Liver (tissue), 9 donors: ENCODE results near the gene CAMKMT. TPM values are rescaled to one million over a fixed set of nuclear protein-coding genes. Genes with fewer than 3 reads are reported as not detected.
A peak's percentile ranks its signal among the peaks of the same experiment; 100 is the strongest.

Experiments used
- DNase-seq: peaks from one replicate; pipeline ENCODE4 v3.0.0-alpha.2; 2017; ENCODE audit warnings: low spot score
- H3K27ac ChIP-seq, 2 donors: one replicate each; pipeline ENCODE4 v1.7.0; 2013; ENCODE audit warnings: inconsistent platforms in 2 of 2, low read length in 2 of 2, control low read depth in 1 of 2, low read depth in 1 of 2, mild to moderate bottlenecking in 1 of 2
- H3K27me3 ChIP-seq, 4 donors: one replicate each; pipeline versions ENCODE4 v1.6.1 to v1.7.0; 2013; ENCODE audit warnings: low read length in 3 of 4, inconsistent platforms in 1 of 4, mild to moderate bottlenecking in 1 of 4, moderate library complexity in 1 of 4; ENCODE audit not compliant: control insufficient read depth in 4 of 4, insufficient read depth in 4 of 4
- H3K36me3 ChIP-seq, 4 donors: one replicate each; pipeline versions ENCODE4 v1.6.1 to v1.7.0; 2013; ENCODE audit warnings: low read length in 3 of 4, mild to moderate bottlenecking in 3 of 4, low read depth in 1 of 4, moderate library complexity in 1 of 4; ENCODE audit not compliant: control insufficient read depth in 4 of 4, insufficient read depth in 3 of 4
- H3K4me1 ChIP-seq, 4 donors: one replicate each; pipeline versions ENCODE4 v1.6.1 to v1.7.0; 2013; ENCODE audit warnings: low read length in 3 of 4, mild to moderate bottlenecking in 3 of 4, moderate library complexity in 1 of 4; ENCODE audit not compliant: control insufficient read depth in 4 of 4, insufficient read depth in 4 of 4
- H3K4me3 ChIP-seq, 3 donors: one replicate each; pipeline versions ENCODE4 v1.6.1 to v1.7.0; 2013; ENCODE audit warnings: low read length in 3 of 3, control low read depth in 1 of 3, low read depth in 1 of 3, mild to moderate bottlenecking in 1 of 3
- H3K9ac ChIP-seq, 2 donors: one replicate each; pipeline ENCODE4 v1.7.0; 2013; ENCODE audit warnings: low read length in 2 of 2, mild to moderate bottlenecking in 2 of 2, moderate library complexity in 2 of 2, control low read depth in 1 of 2, low read depth in 1 of 2
- H3K9me3 ChIP-seq, 4 donors: one replicate each; pipeline versions ENCODE4 v1.6.1 to v1.7.0; 2013; ENCODE audit warnings: low read length in 3 of 4; ENCODE audit not compliant: control insufficient read depth in 4 of 4
- ATF3 ChIP-seq: IDR thresholded peaks from 2 replicates; pipeline ENCODE4 v1.6.1; 2016; ENCODE audit warnings: antibody characterized with exemption
- CTCF ChIP-seq: fragments of 150-350 bp; IDR thresholded peaks from 2 replicates; pipeline ENCODE4 v1.5.1; 2017; ENCODE audit warnings: improper control_type of control experiment, low read depth, low read length; ENCODE audit not compliant: missing input control
- EGR1 ChIP-seq, 2 donors: IDR thresholded peaks; 2 replicates each; pipeline ENCODE4 v1.6.1; 2016 to 2018; ENCODE audit warnings: antibody characterized with exemption in 2 of 2, low read depth in 2 of 2
- FOXA1 ChIP-seq: IDR thresholded peaks from 2 replicates; pipeline ENCODE4 v1.6.1; 2016; ENCODE audit warnings: antibody characterized with exemption
- FOXA2 ChIP-seq: IDR thresholded peaks from 2 replicates; pipeline ENCODE4 v1.6.1; 2016; ENCODE audit warnings: antibody characterized with exemption
- GABPA ChIP-seq, 2 donors: IDR thresholded peaks in 1 of 2; conservative IDR thresholded peaks in 1 of 2; 2 replicates each; pipeline ENCODE4 v1.6.1; 2016; ENCODE audit warnings: antibody characterized with exemption in 2 of 2, mild to moderate bottlenecking in 1 of 2, moderate library complexity in 1 of 2
- HNF4A ChIP-seq, 2 donors: conservative IDR thresholded peaks; 2 replicates each; pipeline ENCODE4 v1.6.1; 2016; ENCODE audit warnings: antibody characterized with exemption in 2 of 2, mild to moderate bottlenecking in 2 of 2
- HNF4G ChIP-seq: IDR thresholded peaks from 2 replicates; pipeline ENCODE4 v1.6.1; 2016; ENCODE audit warnings: antibody characterized with exemption
- JUND ChIP-seq, 2 donors: IDR thresholded peaks; 2 replicates each; pipeline ENCODE4 v1.6.1; 2016; ENCODE audit warnings: antibody characterized with exemption in 2 of 2
- NR2F2 ChIP-seq: IDR thresholded peaks from 2 replicates; pipeline ENCODE4 v1.6.1; 2016; ENCODE audit warnings: antibody characterized with exemption
- RAD21 ChIP-seq, 2 donors: IDR thresholded peaks; 2 replicates each; pipeline ENCODE4 v1.6.1; 2016; ENCODE audit warnings: antibody characterized with exemption in 2 of 2, mild to moderate bottlenecking in 2 of 2
- REST ChIP-seq: IDR thresholded peaks from 2 replicates; pipeline ENCODE4 v1.6.1; 2016; ENCODE audit warnings: antibody characterized with exemption, mild to moderate bottlenecking
- RXRA ChIP-seq, 2 donors: IDR thresholded peaks; 2 replicates each; pipeline ENCODE4 v1.6.1; 2017 to 2018; ENCODE audit warnings: antibody characterized with exemption in 2 of 2, mild to moderate bottlenecking in 1 of 2
- SP1 ChIP-seq: IDR thresholded peaks from 2 replicates; pipeline ENCODE4 v1.6.1; 2018; ENCODE audit warnings: antibody characterized with exemption, mild to moderate bottlenecking
- TAF1 ChIP-seq: conservative IDR thresholded peaks from 2 replicates; pipeline ENCODE4 v1.6.1; 2016; ENCODE audit warnings: antibody characterized with exemption, mild to moderate bottlenecking
- YY1 ChIP-seq: IDR thresholded peaks from 2 replicates; pipeline ENCODE4 v1.6.1; 2016; ENCODE audit warnings: antibody characterized with exemption, mild to moderate bottlenecking
- WGBS: extraction: QIAGEN DNeasy Blood & Tissue Kit; methylation state at CpG from one replicate; pipeline ENCODE4 v1.1.7; 2013; 5-methylcytosine and 5-hydroxymethylcytosine counted together
- polyA plus RNA-seq, 2 donors: library from polyadenylated mRNA; stranded (reverse) in 1 of 2; unstranded in 1 of 2; fragments of 200-250 nt in 1 of 2; fragments of >200 nt in 1 of 2; fragmentation: Nextera tagmentation in 1 of 2; extraction: Ambion mirVana in 1 of 2; gene quantifications; one replicate each; pipeline versions ENCODE4 v1.2.1 to v1.2.3, GENCODE V29; 2013 to 2015
- total RNA-seq, 2 donors: library from RNA; depleted of rRNA; stranded (reverse); fragments of >200 nt; gene quantifications; one replicate each; pipeline ENCODE4 v1.2.3, GENCODE V29; 2014
- TF ChIP-seq, protein P1 (sequence below): IDR thresholded peaks from 2 replicates; pipeline ENCODE4 v1.6.1; 2016; ENCODE audit warnings: antibody characterized with exemption
- TF ChIP-seq, protein P2 (sequence below): IDR thresholded peaks from 2 replicates; pipeline ENCODE4 v1.6.1; 2016; ENCODE audit warnings: antibody characterized with exemption
- donor health status: healthy.
- donor health status: healthy.
- donor health status: healthy.
- donor health status: healthy.
- donor health status: healthy.

Gene CAMKMT
- total and polyA plus RNA-seq, 4 donors = 1.5 to 12.7 (median 7.1) TPM

DNA sequence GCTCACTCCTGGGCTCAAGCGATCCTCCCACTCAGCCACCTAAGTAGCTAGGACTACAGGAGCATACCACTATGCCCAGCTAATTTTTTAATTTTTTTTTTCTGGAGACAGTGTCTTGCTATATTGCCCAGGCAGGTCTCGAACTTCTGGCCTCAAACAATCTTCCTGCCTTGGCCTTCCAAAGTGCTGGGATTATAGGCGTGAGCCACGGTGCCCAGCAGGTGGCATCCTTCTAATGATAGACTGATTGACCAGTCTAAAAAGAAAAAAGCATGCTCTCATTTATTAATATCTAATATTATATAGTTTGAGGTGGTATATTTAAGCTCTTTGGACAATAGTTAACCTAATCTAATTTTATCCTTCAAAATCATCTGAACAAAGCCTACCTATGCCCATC, 198.6 kb downstream of the CAMKMT start:
- no peak for TF ChIP-seq YY1
- no peak for TF ChIP-seq RXRA (IDR thresholded peaks at IDR 0.05)
- no peak for TF ChIP-seq SP1
- TF ChIP-seq JUND (IDR thresholded peaks at IDR 0.05) = no peak
- no peak for TF ChIP-seq TAF1
- TF ChIP-seq HNF4G = no peak
- TF ChIP-seq RAD21 (IDR thresholded peaks at IDR 0.05) = peak; percentile 4 to 45
- no peak for TF ChIP-seq REST
- TF ChIP-seq EGR1 (IDR thresholded peaks at IDR 0.05; ENCODE audit: low read depth in 2 of 2) = no peak
- TF ChIP-seq HNF4A (conservative IDR thresholded peaks at IDR 0.05) = no peak
- TF ChIP-seq, protein P1, sequence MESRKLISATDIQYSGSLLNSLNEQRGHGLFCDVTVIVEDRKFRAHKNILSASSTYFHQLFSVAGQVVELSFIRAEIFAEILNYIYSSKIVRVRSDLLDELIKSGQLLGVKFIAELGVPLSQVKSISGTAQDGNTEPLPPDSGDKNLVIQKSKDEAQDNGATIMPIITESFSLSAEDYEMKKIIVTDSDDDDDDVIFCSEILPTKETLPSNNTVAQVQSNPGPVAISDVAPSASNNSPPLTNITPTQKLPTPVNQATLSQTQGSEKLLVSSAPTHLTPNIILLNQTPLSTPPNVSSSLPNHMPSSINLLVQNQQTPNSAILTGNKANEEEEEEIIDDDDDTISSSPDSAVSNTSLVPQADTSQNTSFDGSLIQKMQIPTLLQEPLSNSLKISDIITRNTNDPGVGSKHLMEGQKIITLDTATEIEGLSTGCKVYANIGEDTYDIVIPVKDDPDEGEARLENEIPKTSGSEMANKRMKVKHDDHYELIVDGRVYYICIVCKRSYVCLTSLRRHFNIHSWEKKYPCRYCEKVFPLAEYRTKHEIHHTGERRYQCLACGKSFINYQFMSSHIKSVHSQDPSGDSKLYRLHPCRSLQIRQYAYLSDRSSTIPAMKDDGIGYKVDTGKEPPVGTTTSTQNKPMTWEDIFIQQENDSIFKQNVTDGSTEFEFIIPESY = no peak
- no peak for TF ChIP-seq GABPA (IDR thresholded peaks at IDR 0.05 in 1 of 2, conservative IDR thresholded peaks at IDR 0.05 in 1 of 2)
- TF ChIP-seq ATF3 = no peak
- TF ChIP-seq, protein P2, sequence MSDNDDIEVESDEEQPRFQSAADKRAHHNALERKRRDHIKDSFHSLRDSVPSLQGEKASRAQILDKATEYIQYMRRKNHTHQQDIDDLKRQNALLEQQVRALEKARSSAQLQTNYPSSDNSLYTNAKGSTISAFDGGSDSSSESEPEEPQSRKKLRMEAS = no peak
- no peak for TF ChIP-seq FOXA2
- TF ChIP-seq NR2F2 = no peak
- TF ChIP-seq CTCF = peak; percentile 8
- Histone ChIP-seq H3K4me1 (peaks cover 0 to 5% (median 1%) of the 10 kb centered on the region in 4 donors), H3K36me3 (no peaks in the 10 kb centered on the region), H3K9me3 (no peaks in the 10 kb centered on the region), H3K27ac (no peak overlapping the region), H3K9ac (no peak overlapping the region), H3K4me3 (no peak overlapping the region), H3K27me3 (no peaks in the 10 kb centered on the region)
- DNase-seq = no peak
- WGBS = 89% methylated on average over 4 of the region's 4 CpGs

DNA sequence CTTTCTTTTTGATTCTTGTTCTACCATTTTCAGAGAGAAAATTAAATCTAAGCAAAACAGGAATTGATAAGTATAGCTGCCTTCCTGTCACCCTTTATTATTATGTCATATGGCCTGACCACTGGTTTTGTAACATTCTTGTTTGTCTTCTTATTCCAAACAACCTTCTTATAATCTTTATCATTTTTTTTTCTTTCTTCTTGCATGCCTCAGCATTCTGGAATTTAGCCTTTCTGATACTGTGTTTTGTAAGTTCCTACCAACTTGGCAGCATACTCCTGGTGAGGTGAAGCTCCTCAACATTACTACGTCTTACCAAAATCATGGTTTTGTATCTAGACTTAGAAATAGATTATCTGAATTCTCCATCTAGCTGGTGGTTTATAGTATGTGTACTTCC, 199.2 kb downstream of the CAMKMT start:
- no peaks in the 10 kb centered on the region for H3K36me3 ChIP-seq
- no peak overlapping the region for H3K9ac ChIP-seq
- no peaks in the 10 kb centered on the region for H3K27me3 ChIP-seq
- no peaks in the 10 kb centered on the region for H3K4me1 ChIP-seq
- DNase-seq = no peak
- H3K4me3 ChIP-seq = no peak overlapping the region
- H3K9me3 ChIP-seq = no peaks in the 10 kb centered on the region
- H3K27ac ChIP-seq = no peak overlapping the region
- WGBS = 53% methylated on average over 1 of the region's 1 CpG
- TF ChIP-seq HNF4G (no peak), RXRA (IDR thresholded peaks at IDR 0.05) (no peak), FOXA1 (no peak), CTCF (no peak), EGR1 (IDR thresholded peaks at IDR 0.05; ENCODE audit: low read depth in 2 of 2) (no peak), NR2F2 (no peak), RAD21 (IDR thresholded peaks at IDR 0.05) (no peak), HNF4A (conservative IDR thresholded peaks at IDR 0.05) (no peak), ATF3 (no peak), FOXA2 (no peak), TAF1 (no peak), JUND (IDR thresholded peaks at IDR 0.05) (no peak)
- TF ChIP-seq, protein P1 = no peak
